WERI-Rb-1 (cell line): ENCODE data around the gene NHS.

Source experiments
- DNase-seq: peaks from one replicate; pipeline ENCODE4 v3.0.0-alpha.2; 2020
- H3K27ac ChIP-seq: fragments of 250-450 bp; sonication (Bioruptor Pico); 2 replicates; pipeline ENCODE4 v1.5.1; 2020; ENCODE audit warnings: mild to moderate bottlenecking, moderate library complexity
- H3K27me3 ChIP-seq: fragments of 250-450 bp; sonication (Bioruptor Pico); 2 replicates; pipeline ENCODE4 v1.5.1; 2021; ENCODE audit warnings: mild to moderate bottlenecking, low read depth, moderate library complexity; ENCODE audit not compliant: insufficient read depth, severe bottlenecking
- H3K36me3 ChIP-seq: fragments of 250-450 bp; sonication (Bioruptor Pico); 2 replicates; pipeline ENCODE4 v1.5.1; 2020; ENCODE audit warnings: mild to moderate bottlenecking, moderate library complexity
- H3K4me3 ChIP-seq: 2 replicates; pipeline ENCODE4 v1.5.1; 2011; ENCODE audit warnings: low read depth, mild to moderate bottlenecking, control low read depth, low read length
- H3K9me3 ChIP-seq: fragments of 250-450 bp; sonication (Bioruptor Pico); 2 replicates; pipeline ENCODE4 v1.5.1; 2021; ENCODE audit warnings: mild to moderate bottlenecking, moderate library complexity; ENCODE audit not compliant: severe bottlenecking
- TF ChIP-seq, protein P1 (sequence below): IDR thresholded peaks from 2 replicates; pipeline ENCODE4 v1.5.1; 2011; ENCODE audit warnings: low read depth, mild to moderate bottlenecking, control low read depth, inconsistent platforms, low read length

The NHS gene

GRCh38 chrX:17448188-17448587, 73.2 kb downstream of the NHS start:
- Histone ChIP-seq H3K27me3 (peaks cover 55% of the 10 kb centered on the region), H3K9me3 (no peaks in the 10 kb centered on the region), H3K36me3 (no peaks in the 10 kb centered on the region), H3K4me3 (no peak overlapping the region), H3K27ac (no peak overlapping the region)
- TF ChIP-seq, protein P1, sequence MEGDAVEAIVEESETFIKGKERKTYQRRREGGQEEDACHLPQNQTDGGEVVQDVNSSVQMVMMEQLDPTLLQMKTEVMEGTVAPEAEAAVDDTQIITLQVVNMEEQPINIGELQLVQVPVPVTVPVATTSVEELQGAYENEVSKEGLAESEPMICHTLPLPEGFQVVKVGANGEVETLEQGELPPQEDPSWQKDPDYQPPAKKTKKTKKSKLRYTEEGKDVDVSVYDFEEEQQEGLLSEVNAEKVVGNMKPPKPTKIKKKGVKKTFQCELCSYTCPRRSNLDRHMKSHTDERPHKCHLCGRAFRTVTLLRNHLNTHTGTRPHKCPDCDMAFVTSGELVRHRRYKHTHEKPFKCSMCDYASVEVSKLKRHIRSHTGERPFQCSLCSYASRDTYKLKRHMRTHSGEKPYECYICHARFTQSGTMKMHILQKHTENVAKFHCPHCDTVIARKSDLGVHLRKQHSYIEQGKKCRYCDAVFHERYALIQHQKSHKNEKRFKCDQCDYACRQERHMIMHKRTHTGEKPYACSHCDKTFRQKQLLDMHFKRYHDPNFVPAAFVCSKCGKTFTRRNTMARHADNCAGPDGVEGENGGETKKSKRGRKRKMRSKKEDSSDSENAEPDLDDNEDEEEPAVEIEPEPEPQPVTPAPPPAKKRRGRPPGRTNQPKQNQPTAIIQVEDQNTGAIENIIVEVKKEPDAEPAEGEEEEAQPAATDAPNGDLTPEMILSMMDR, result no peak
- DNase-seq, result no peak

DNA sequence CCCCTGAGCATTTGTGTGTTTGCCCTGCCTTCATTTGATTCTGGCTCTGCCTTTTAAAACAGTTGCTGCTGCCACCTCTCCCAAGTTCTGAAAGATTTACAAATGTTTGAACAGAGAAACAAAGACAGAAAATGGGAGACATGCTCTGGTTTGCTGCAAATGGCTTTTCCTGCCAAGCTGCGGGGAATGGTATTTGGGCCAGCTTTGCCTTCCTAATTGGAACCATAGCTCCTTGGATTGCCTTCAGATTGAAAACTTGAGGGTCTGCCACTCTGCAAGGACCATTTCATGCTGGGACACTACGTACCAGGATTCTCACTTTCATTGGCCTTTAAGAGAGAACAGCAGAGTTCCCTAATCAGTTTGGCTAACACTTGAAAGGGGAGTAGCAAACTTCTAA, 74.9 kb downstream of the NHS start:
- H3K27me3 ChIP-seq, result peaks cover 54% of the 10 kb centered on the region

GRCh38 chrX:17453788-17454187, 78.8 kb downstream of the NHS start:
- no peak for DNase-seq
- H3K27ac ChIP-seq, result no peak overlapping the region
- no peak overlapping the region for H3K4me3 ChIP-seq
- TF ChIP-seq, protein P1, result no peak
- H3K9me3 ChIP-seq, result no peaks in the 10 kb centered on the region
- H3K36me3 ChIP-seq, result no peaks in the 10 kb centered on the region
- H3K27me3 ChIP-seq, result peaks cover 56% of the 10 kb centered on the region

More for the DNA sequence above, 74.9 kb downstream of the NHS start:
- H3K9me3 ChIP-seq, result no peaks in the 10 kb centered on the region
- DNase-seq, result no peak
- TF ChIP-seq, protein P1, result no peak
- H3K36me3 ChIP-seq, result no peaks in the 10 kb centered on the region
- H3K4me3 ChIP-seq, result no peak overlapping the region
- no peak overlapping the region for H3K27ac ChIP-seq

DNA sequence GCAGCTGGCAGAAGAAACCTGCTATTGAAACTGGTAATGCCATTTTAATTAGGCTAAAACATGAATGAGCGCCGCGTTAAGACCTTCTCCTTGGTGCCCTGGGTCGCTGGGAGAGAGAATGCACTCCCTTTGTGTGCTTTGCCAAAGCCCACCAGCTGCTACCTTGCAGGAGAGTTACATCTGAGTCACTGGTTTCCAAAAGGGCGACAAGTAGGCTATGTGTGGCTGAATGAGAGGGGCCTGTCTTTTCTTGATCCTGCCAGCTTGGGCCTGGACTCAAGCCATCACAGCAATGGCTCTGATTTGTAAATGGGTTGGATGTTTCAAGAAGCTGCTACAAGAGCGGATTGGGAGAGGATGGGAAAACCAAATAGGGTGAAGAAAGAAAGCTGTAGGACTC, 81.5 kb downstream of the NHS start:
- peaks cover 32% of the 10 kb centered on the region for H3K27me3 ChIP-seq
- no peak overlapping the region for H3K27ac ChIP-seq
- DNase-seq, result no peak
- no peaks in the 10 kb centered on the region for H3K9me3 ChIP-seq
- no peak overlapping the region for H3K4me3 ChIP-seq
- TF ChIP-seq, protein P1, result no peak
- H3K36me3 ChIP-seq, result no peaks in the 10 kb centered on the region

DNA sequence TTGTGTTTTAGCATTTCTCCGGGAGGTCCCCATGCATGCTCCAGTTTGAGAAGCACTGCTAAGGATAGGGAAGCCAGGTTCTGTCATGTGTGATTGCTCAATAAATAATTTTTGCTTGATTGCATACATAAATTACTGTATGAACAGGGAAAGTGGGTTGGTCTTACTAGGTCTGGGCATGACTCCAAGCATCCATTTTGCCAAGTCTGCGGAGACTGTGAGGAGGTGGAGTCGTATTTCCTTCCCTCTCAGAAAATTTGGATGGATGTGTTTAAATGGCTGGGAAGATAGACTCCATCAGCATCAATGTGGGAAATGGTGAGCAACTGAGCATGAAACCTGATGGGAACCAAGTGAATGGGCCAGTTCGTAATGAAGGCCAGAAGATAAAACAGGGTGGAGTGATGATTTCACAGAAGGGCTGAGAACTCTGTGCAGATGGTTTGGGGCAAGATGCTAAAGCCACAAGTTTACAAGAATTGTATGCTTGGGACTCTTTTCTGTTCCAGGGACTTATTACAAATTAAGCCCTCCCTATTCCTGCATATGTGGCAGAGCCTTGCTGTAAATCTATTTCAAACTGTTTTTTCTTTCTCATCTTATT, 84.1 kb downstream of the NHS start:
- H3K27ac ChIP-seq, result no peak overlapping the region
- H3K9me3 ChIP-seq, result no peaks in the 10 kb centered on the region
- TF ChIP-seq, protein P1, result no peak
- H3K36me3 ChIP-seq, result no peaks in the 10 kb centered on the region
- no peak for DNase-seq
- peaks cover 19% of the 10 kb centered on the region for H3K27me3 ChIP-seq
- no peak overlapping the region for H3K4me3 ChIP-seq

DNA sequence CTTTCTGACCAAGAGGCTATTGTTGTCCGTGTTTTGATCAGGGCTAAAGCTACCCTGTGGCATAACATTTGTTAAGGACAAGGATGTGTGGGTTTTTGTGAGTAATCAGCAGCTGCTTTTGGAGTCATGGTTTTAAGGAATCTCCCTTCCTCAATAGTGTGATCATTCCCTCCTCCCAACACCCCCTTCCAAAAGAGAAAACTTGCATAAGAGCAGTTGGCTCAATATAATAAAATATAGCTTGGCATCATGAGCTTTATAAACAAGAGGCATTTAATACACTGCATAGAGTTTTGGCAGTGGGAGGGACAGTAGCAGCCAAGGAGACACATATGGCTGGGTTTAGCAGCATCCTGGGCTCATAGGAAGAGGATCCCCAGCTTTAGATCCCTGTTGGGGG, 84.7 kb downstream of the NHS start:
- DNase-seq, result no peak
- TF ChIP-seq, protein P1, result no peak

More for the DNA sequence above, 84.7 kb downstream of the NHS start:
- Histone ChIP-seq H3K36me3 (no peaks in the 10 kb centered on the region), H3K4me3 (no peak overlapping the region), H3K9me3 (no peaks in the 10 kb centered on the region), H3K27me3 (peaks cover 18% of the 10 kb centered on the region), H3K27ac (no peak overlapping the region)
